Choroid plexus epithelial cell (primary cell): ENCODE data around the gene C10orf105.

Experiments used
- DNase-seq: peaks from one replicate; pipeline ENCODE4 v3.0.0-alpha.2; 2010; ENCODE audit warnings: low read depth
- H3K4me3 ChIP-seq: 2 replicates; pipeline ENCODE4 v1.5.1; 2011; ENCODE audit warnings: low read depth, mild to moderate bottlenecking, control low read depth, low read length, moderate library complexity
- CTCF ChIP-seq: conservative IDR thresholded peaks from 2 replicates; pipeline ENCODE4 v1.5.1; 2011; ENCODE audit warnings: low read depth, mild to moderate bottlenecking, control low read depth, inconsistent platforms, low read length, moderate library complexity

The C10orf105 gene

DNA sequence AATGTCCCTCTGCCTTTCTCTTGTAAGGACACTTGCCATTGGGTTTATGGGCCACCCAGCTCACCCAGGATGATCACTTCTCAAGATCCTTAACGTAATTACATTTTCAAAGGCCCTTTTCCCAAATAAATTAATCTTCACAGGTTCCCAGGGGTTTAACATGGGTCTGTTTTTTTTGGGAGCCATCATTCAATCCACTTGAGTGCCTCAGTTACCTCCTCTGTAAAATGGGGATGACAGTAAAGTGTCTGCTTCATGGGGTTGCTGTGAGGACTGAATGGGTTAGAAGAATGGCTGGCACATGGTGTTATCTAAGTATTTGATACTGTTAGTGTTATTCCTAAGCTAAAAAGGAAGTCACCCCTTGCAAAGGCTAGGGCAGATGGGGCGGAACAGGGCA lies 7.4 kb downstream of the C10orf105 start:
- TF ChIP-seq CTCF: no peak
- no peak overlapping the region for H3K4me3 ChIP-seq
- DNase-seq: no peak

DNA sequence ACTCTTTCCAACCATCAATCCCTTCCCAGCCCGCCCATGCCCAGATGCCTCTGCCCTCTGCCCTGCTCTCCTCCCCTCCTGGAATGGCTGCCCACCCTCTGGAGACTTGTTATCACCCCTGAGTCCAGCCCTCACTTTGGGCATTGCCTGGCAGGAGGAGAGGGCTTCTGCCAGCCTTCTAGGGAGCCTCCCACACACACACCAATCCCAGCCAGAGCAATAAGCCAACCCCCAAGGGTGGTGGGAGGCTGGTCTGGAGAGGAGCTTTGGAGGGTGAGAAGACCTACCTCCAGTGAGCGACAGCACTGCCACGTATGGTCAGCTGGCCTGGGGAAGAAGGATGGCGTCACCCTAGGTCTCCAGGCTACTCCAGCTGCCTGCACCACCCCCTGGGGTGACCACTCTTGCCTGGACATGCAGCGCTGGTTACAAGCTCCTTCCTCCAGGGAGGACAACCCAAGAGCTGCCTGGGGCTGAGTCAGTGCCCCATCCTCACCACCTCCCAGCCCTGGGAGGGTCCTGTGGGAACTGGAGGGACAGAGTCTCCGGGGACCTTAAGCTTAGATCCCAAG lies 8.4 kb downstream of the C10orf105 start:
- TF ChIP-seq CTCF: no peak
- H3K4me3 ChIP-seq: no peak overlapping the region
- DNase-seq: peak; percentile 45

DNA sequence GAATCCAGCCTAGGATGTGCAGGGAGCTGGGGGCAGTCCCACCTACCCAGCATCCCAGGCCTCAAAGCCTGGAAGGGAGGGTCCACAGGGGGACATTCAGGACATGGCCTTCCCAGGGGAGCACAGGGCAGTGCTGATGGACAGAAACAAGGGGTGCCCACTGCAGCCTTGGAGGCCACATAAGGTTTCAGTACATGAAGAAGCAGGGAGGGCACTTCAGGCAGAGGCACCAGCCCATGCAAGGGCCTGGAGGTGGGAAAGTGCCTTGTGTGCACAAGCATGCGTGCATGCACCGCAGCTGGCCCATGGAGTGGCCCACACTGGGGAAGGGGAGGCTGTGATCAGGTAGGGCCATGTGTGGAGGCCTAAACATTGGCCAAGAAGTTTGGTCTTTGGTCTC lies 9.1 kb downstream of the C10orf105 start:
- TF ChIP-seq CTCF: no peak
- DNase-seq: no peak
- no peak overlapping the region for H3K4me3 ChIP-seq

- peak; percentile 10 for TF ChIP-seq CTCF
- DNase-seq: no peak
- H3K4me3 ChIP-seq: no peak overlapping the region
These were observed 10.4 kb downstream of the C10orf105 start for GRCh38 chr10:71708897-71709882.

DNA sequence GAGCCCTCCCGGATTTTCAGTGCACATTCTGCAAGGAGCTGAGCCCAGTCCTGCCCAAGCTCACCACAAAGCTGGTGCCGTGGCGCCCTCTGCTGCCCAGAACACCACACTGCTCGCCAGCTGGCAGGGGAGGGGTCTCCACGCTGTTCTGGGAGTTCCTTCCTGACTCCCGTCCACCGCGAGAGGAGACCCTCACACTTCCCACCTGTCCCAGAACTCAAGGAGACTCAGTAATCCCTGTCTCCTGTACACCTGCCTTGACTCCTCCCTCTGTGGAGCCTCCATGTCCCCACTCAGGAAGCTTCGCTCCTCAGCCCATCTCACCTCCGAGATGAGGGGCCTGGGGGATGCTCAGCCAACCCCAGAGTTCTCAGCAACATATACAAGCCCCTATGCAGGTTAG lies 11.3 kb downstream of the C10orf105 start:
- TF ChIP-seq CTCF: peak; percentile 92
- no peak overlapping the region for H3K4me3 ChIP-seq
- peak; percentile 49 for DNase-seq

DNA sequence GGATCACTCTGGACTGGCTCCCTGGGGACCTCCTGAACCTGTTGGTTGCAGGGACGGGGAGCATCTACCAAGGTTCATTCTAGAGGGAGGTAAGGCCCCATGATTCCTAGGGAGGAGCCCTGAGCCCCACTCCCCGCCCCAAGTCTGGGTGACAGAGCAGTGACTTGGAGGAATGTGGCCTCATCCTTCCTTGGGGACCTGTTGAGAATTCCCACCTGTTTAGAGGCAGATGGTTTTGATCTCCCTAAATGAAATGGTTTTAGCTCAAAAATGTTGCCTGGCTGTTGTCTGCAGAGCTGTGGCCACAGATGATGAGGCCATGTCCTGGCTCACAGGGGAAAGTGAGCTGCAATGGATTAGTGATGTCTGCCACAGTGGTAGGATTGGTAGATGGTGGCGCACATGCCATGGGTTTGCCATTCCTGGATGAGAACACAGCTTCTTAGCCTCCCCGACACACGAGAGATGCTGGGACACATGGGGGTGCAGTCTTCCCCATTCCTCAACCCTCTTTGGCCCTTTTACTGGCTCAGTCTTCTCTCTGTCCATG lies 12.3 kb downstream of the C10orf105 start:
- DNase-seq: no peak
- H3K4me3 ChIP-seq: no peak overlapping the region
- no peak for TF ChIP-seq CTCF
